Measurements from ENCODE around the gene SMIM14. TPM values are rescaled to one million over a fixed set of nuclear protein-coding genes. Genes with fewer than 3 reads are reported as not detected.

SMIM14 gene
- total and polyA plus RNA-seq, 2 of the 8 experiments (the other 6 are each of a cell fraction or from before 2014, with no cell fraction given) = 29.1 to 31.0 TPM

GRCh38 chr4:39687014-39687413 lies 48.3 kb upstream of the SMIM14 start:
- H2BK120ac ChIP-seq (replicated peaks; ENCODE audit: low read depth, low read length) = no peak overlapping the region
- H3K23me2 ChIP-seq (ENCODE audit: low read depth, low read length) = no peaks in the 10 kb centered on the region
- no peak overlapping the region for H4K5ac ChIP-seq (ENCODE audit: insufficient read length, low read depth, low read length)
- ChIA-PET CTCF (ENCODE audit: partially characterized antibody) (interaction anchor here (1.0 kb wide), 1 partner anchor 9 kb away, joined by 4 read pairs; no protein-coding TSS in a partner anchor), POLR2A (ENCODE audit: partially characterized antibody) (interaction anchor here (2.1 kb wide), 1 partner anchor 11 kb away, joined by 9 read pairs; the partner anchor contains the start of gene UBE2K)
- no peak overlapping the region for H2BK5ac ChIP-seq (ENCODE audit: low read depth, low read length)
- H3K23ac ChIP-seq (ENCODE audit: insufficient read length) = no peak overlapping the region
- H3K27ac ChIP-seq (ENCODE audit: low read depth, low read length) = no peak overlapping the region
- H4K8ac ChIP-seq (ENCODE audit: extremely low read depth, insufficient read depth, low read length) = no peak overlapping the region
- no peak overlapping the region for H2AFZ ChIP-seq (ENCODE audit: low read length)
- H3K9ac ChIP-seq (replicated peaks in 1 of 4; ENCODE audit: extremely low read depth in 1 of 4, low read depth in 3 of 4, low read length in 3 of 4) = no peak overlapping the region
- no peaks in the 10 kb centered on the region for H3K27me3 ChIP-seq (replicated peaks in 1 of 4; ENCODE audit: control insufficient read depth in 3 of 4, extremely low read depth in 1 of 4, insufficient read depth in 3 of 4, low read length in 3 of 4)
- no peak overlapping the region for H3K56ac ChIP-seq (replicated peaks; ENCODE audit: insufficient read length, low read depth, low read length)
- no peak for FAIRE-seq
- no peaks in the 10 kb centered on the region for H3K4me1 ChIP-seq (replicated peaks in 1 of 4; ENCODE audit: control insufficient read depth in 3 of 4, insufficient read depth in 4 of 4, low read length in 3 of 4)
- no peak for TF ChIP-seq TAF1 (IDR thresholded peaks at IDR 0.05; ENCODE audit: low read depth, low read length)
- no peak for TF ChIP-seq KDM1A (IDR thresholded peaks at IDR 0.05; ENCODE audit: borderline replicate concordance, low read length)
- TF ChIP-seq HDAC6 (IDR thresholded peaks at IDR 0.05; ENCODE audit: low read depth, low read length) = no peak
- no peak for TF ChIP-seq GABPA (IDR thresholded peaks at IDR 0.05; ENCODE audit: borderline replicate concordance, insufficient read depth, low read length)
- no peak for TF ChIP-seq CHD2 (IDR thresholded peaks at IDR 0.05; ENCODE audit: low read length)
- no peak for TF ChIP-seq RFX5 (IDR thresholded peaks at IDR 0.05; ENCODE audit: borderline replicate concordance, low read depth, low read length)
- no peak for TF ChIP-seq KDM5A (IDR thresholded peaks at IDR 0.05; ENCODE audit: low read length)
- TF ChIP-seq RBBP5 (IDR thresholded peaks at IDR 0.05; ENCODE audit: borderline replicate concordance, low read depth, low read length) = no peak
- no peak for TF ChIP-seq SP4 (IDR thresholded peaks at IDR 0.05; ENCODE audit: low read length)
- no peak for TF ChIP-seq SAP30 (IDR thresholded peaks at IDR 0.05; ENCODE audit: insufficient read depth, insufficient replicate concordance, low read length)
- no peak overlapping the region for H3K4me2 ChIP-seq (ENCODE audit: insufficient read depth in 1 of 2, low read depth in 2 of 2, low read length in 2 of 2)
- H3K4ac ChIP-seq (replicated peaks; ENCODE audit: insufficient read length, low read depth, low read length) = no peak overlapping the region
- no peak overlapping the region for H4K91ac ChIP-seq (replicated peaks; ENCODE audit: insufficient read length, low read length)
- no peaks in the 10 kb centered on the region for H3K9me3 ChIP-seq (ENCODE audit: insufficient read depth in 2 of 2, low read depth in 1 of 2, low read length in 1 of 2)
- no peaks in the 10 kb centered on the region for H3K36me3 ChIP-seq (ENCODE audit: control insufficient read depth in 2 of 4, insufficient read depth in 4 of 4, low read length in 3 of 4)
- no peak overlapping the region for H2BK15ac ChIP-seq (ENCODE audit: low read length)
- H3K4me3 ChIP-seq (ENCODE audit: extremely low read depth in 1 of 4, insufficient read depth in 2 of 4, low read depth in 3 of 4, low read length in 4 of 4) = no peak overlapping the region
- H2BK20ac ChIP-seq (ENCODE audit: low read length) = no peak overlapping the region
- no peak overlapping the region for H2BK12ac ChIP-seq (ENCODE audit: low read depth, low read length)
- H2AK5ac ChIP-seq (ENCODE audit: low read depth, low read length) = no peak overlapping the region
- H4K20me1 ChIP-seq (replicated peaks in 1 of 2; ENCODE audit: control insufficient read depth in 1 of 2, insufficient read depth in 2 of 2, low read length in 2 of 2) = no peaks in the 10 kb centered on the region
- no peak overlapping the region for H3K18ac ChIP-seq (ENCODE audit: extremely low read depth, low read length)
- DNase-seq (ENCODE audit: low read depth in 1 of 2, low spot score in 2 of 2) = no peak
- no peak overlapping the region for H3K14ac ChIP-seq (ENCODE audit: insufficient read length)
- H3K79me2 ChIP-seq (ENCODE audit: control insufficient read depth in 1 of 2, insufficient read depth in 2 of 2, low read length in 2 of 2) = no peaks in the 10 kb centered on the region
- H3K79me1 ChIP-seq (ENCODE audit: low read depth, low read length) = no peaks in the 10 kb centered on the region
